MM.1S (cell line): ENCODE results near the gene AASDHPPT.
"Not testable (repeated sequence)": the region's sequence is repeated elsewhere in the genome, so short reads cannot be mapped to it uniquely, and the experiment has no call there.

ENCODE experiments used
- CTCF ChIP-seq: fragments of 300-600 bp; sonication (generic); IDR thresholded peaks from 2 replicates; pipeline ENCODE4 v1.5.1; 2016; ENCODE audit warnings: antibody characterized with exemption, low read length, mixed read lengths
- EZH2 ChIP-seq: fragments of 300-600 bp; sonication (generic); optimal IDR thresholded peaks from 2 replicates; pipeline ENCODE3; 2017; ENCODE audit warnings: low read depth, mild to moderate bottlenecking, antibody characterized with exemption, low read length, mixed read lengths
- EZH2phosphoT487 ChIP-seq: fragments of 300-600 bp; sonication (generic); IDR thresholded peaks from 2 replicates; pipeline ENCODE4 v1.6.1; 2018; ENCODE audit warnings: antibody characterized with exemption, low read length

GRCh38 chr11:106058377-106058776, 19.1 kb upstream of the AASDHPPT start:
- TF ChIP-seq EZH2, CTCF, EZH2phosphoT487: not testable (repeated sequence)
